Tongue (tissue), 2 donors: ENCODE data around the gene SPATA6. TPM values are rescaled to one million over a fixed set of nuclear protein-coding genes. Genes with fewer than 3 reads are reported as not detected.
"Not testable (repeated sequence)": the region's sequence is repeated elsewhere in the genome, so short reads cannot be mapped to it uniquely, and the experiment has no call there.

Source experiments
- DNase-seq: peaks from one replicate; pipeline ENCODE4 v3.0.0-alpha.2; 2015
- total RNA-seq: library from RNA; depleted of rRNA; stranded (reverse); fragments of >200 nt; gene quantifications from one replicate; pipeline ENCODE4 v1.2.3, GENCODE V29; 2014

Gene SPATA6
- total RNA-seq, result 17.4 TPM

DNA sequence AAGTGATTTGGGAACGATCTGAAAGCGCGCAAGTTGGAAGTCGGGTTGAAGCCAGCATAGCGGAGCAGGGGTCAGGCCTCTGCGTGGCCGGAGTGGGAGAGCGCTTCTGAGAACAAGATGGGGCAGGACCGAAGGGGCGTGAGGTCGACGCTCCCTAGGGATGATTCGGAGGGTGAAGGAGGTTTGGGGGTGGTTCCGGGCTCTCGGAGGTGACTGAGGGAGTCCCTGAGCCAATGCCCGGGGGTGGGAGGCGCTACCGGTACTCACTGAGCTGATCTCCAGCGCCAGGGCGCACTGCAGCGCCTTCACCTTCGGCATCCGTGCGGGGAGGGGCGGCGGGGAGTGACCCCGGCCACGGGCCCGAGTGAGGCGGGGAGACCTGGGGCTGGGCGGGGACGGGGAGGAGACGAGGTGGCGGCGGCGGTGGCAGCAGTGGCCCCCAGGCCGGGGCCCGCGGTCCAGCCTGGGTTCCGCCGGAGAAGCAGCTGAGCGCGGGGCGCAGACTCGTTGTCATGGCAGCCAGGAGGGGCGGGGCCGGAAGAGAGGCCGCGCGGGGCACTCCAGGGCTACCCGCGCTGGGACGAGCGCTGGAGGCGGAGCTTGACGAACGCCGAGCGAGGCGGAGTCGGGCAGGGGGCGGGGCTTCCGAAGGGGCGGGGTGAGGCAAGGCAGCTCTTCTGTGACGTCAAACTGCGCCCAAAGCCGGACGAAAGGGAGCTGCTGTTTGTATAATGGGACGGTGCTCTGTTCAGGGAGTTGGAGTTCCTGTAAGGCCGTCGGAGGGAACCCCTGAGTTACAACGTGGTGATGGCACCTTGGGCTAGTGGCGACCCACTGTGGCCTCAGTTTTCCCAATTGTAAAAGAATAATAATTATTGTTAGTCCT, at the start of gene SPATA6:
Gene SPATA6 (minus strand): TSS at position 514 of the 886 bp plus-strand sequence. CDS start 196 bp downstream, at position 318.
- peak; percentile 98 for DNase-seq

DNA sequence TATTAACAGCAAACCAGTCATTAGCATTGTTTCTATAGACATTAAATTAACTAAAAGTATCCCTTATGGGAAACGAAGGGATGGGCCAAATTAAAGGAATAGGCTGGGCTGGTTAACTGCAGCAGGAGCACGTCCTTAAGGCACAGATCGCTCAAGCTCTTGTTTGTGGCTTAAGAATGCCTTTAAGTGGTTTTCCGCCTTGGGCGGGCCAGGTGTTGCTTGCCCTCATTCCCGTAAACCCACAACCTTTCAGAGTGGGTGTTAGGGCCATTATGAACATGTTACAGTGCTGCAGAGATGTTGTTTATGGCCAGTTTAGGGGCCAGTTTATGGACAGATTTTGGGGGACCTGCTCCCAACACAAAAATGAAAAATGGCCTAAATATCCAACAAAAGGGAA, 47.9 kb upstream of the SPATA6 start:
- DNase-seq, result not testable (repeated sequence)

DNA sequence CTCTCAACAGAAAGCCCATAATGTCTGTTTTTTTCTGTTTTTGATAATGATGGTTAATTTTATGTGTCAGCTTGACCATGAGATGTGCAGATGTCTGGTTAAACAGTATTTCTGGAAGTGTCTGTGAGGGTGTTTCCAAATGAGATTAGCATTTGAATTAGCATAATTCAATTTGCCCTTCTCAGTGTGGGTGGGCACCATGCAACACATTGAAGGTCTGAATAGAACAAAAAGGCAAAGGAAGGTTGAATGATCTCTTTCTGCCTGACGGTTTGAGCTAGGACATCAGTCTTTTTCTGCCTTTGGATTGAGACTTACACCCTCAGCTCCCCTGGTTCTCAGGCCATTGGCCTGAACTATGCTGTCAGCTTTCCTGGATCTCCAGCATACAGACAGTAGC, 34.9 kb upstream of the SPATA6 start:
- no peak for DNase-seq

DNA sequence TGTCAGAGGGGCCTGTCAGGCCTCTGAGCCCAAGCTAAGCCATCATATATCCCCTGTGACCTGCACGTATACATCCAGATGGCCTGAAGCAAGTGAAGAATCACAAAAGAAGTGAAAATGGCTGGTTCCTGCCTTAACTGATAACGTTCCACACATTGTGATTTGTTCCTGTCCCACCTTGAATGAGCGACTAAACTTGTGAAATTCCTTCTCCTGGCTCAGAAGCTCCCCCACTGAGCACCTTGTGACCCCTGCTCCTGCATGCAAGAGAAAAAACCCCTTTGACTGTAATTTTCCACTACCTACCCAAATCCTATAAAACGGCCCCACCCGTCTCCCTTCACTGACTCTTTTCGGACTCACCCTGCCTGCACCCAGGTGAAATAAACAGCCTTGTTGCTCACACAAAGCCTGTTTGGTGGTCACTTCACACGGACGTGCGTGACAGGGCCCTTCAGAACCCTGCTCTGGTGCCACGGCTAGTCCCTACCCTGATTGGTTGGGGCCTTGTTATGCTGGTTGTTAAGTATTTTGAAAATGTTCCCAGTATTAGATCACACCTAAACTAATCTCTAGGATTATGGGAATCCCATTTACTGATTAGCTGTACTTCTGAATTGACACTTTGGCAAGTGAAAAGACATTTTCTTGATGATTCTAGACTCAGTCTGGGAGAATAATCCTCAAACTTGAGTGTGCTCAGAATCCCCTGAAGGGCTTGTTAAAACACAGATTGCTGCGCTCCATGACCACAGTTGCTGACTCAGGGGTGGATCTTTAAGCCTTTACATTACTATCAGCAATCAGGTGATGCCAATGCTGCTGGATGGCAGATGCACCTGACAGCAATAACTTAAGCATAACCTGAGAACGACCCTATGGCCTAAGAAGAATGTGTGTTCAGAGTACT, 28.8 kb upstream of the SPATA6 start:
- DNase-seq, result peak; percentile 16

DNA sequence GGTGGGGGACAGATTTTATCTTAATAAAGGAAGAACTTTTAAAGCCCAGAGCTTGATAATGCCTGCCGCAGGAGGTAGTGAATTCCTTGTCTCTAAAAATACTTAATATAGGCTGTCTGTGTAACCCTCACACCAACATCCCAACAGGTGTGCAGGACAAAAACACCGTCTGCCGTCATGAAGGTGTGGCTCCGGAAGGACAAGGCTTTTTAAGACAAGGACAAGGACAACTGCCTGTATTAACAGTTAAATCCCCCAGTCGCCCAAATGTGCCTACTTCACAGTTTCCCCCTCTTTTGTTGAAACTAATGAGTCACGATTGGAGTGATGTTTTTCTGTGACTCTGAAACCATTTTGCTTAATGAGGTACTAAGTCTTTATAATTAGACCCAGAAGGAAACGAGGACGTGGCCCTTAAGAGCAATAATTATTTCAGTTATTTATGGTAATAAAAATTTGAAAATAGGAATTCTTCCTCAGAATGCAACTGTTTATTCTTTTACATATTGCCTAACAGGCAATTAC, 27.3 kb upstream of the SPATA6 start:
- DNase-seq, result no peak

DNA sequence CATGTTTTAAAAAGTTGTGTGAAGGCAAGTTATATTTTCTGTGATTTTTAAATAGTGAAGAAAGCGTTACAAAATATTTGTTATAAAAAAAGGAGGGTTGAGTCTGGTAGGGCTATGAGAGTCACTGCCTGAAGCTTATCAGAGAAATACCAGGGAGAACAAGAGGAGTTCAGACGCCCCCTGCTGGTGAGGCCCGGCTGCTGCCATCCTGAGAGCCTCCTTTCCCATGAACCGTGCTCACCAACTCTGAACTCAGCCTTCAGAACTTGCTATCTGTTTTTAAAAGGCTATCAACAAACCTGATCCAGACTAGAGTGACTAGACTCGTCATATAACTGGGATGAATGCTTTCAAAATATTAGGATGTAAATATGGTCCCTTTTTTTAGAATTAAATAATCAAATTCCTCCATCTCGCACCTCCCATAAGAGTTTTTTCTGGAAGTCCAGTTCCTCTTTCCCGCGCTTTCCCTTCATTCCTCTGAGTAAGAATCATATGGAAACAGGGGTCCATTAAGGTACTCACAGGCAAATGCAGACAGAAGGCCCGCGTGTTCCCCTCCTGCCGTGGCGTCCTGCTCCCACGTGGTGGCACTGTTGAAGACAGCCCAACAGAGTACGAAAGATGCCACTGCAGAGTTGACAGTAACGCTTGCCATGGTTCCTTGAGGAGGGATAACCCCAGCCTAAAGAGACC, 26.2 kb upstream of the SPATA6 start:
- DNase-seq, result peak; percentile 91

DNA sequence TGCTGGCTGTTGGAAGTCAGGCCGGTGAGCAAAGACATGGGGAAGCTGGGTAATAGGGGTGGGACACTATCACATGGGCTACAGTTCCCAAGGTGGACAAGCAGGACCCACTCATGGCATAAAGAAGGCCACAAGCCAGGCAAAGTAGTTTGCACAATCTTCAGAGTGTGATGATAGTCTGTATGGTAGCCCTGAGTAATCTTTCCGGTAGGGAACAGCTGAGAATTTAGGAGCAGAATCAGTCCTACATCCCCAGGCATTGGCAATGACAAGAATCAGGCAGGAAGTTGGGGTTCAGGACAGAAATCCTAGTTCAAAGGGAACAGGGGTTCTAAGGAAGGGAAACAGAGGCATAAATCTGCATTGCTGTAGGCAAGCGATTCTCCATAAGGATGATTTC, 23.9 kb upstream of the SPATA6 start:
- no peak for DNase-seq

DNA sequence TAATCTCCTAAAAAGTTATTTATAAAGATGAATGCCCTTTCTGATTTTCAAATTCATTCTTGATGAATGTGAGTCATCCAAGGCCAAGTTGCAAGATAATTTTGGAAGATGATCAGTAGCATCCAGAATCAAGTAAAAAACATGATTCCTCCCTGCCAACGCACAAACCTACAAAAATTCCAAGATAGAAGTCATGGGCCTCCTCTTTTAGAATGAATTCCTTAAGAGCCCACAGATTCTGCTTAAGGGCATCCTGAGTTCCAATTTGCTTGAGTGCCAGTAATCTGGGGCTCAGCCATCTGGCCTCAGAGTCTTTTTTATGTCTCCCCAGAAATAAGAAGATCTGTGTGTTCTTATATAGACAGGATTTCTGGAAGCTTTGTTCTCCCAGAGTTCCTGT, 23.2 kb upstream of the SPATA6 start:
- no peak for DNase-seq

DNA sequence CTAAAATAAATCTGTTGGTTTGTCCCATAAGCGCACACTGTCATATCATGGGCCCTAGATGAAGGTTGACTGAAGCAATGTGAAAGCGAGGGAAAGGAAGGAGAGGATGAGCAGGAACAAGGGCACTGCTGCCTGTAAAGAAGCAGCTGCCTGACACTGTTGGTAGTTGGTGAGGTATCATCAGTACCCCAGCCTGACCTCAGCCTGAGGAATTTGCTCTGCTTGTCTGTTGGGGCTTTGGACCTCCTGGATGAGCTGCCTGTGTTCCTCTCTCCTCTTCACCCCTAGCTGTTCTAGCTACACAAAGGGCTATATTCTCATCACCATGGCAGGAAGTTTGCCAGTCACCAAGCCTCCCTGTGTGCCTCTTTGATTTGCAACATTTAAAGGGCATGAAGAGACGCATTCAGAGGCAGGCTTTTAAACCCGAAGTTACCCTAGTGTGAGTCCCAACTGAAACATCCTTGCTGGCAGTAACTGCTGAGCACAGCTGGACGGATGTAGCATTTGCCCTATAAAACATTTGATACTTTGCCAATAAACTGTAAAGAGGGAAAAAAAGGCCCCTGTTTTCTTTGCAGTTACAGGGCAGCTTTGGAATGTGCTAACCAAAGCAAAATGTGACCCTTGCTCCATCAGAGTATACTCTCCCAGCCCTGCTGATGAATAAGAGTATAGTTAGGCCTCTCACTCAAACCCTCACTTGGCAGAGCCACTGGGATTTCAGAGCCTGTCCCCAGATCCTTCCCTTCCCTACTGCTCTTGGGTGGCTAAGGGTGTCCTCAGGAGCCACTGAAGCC, 22.2 kb upstream of the SPATA6 start:
- DNase-seq, result peak; percentile 95

DNA sequence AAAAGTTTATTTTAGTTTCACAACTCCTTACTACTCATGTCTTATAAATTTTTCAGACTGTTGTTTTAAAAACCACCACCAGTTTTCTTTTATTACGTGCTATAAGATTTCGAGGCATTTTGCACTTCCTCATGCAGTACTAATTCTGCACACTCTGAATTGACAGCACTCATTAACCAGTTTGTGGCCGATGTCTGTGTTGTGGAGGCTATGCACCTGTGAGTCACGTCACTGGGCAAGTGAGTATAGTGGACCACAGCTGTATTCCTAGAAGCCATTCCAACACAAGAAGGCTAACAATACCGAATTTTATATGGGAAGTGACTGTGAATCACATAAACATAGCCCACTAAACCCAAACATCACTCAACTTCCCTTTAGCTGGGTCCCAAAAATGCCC, 21.0 kb upstream of the SPATA6 start:
- no peak for DNase-seq

DNA sequence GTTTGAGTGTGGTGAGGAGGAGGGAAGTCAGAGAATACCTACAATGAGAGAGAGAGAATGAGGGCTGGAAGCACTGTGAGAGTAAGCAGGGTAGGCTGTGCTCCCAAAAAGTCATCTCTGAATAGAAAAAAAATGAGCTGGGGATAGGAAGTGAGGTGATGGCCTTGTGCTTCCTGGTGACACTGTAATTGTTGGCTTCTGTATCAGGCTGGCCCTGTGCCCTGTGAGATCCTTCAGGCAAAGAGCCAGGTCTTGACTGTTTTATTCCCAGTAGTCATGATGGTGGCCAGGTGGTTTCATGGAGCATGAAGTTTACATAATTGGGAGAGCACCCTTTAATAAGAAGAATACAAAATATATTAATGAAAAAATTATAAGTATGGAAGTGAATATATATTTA, 20.4 kb upstream of the SPATA6 start:
- peak; percentile 48 for DNase-seq

DNA sequence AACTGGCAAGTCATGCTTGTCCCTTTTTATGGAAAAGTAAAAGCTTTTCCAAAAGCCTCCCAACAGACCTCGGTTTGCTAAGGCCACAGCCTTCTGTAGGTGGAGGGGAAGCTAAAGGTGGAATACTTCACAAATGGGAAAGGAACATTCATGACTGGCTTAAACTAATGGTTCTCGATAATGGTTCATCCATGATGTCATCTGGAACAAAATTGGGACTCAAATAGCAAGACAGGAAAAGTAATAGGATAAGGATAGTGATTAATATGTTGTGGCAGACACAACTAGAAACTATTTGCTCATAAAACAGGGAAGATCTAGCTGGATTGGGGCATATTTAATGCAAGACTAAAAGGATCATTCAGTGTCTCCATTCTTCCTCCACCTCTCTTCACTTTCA, 16.7 kb upstream of the SPATA6 start:
- DNase-seq, result no peak

DNA sequence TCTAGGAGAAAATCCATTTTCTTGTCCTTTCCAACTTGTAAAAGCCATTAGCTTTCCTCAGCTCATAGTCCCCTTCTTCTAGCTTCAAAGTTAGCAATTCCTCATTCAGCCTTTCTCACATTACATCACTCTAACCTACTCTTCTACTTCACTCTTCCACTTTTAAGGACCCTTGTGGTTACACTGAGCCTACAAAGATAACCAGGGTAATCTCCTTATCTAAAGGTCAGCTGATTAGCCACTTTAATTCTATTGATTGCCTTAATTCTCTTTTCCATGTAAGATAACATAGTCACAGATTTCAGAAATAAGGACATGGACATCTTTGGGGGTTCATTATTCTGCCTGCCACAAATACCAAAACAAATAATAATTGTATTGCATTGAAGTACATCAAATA, 8.5 kb upstream of the SPATA6 start:
- DNase-seq, result no peak

DNA sequence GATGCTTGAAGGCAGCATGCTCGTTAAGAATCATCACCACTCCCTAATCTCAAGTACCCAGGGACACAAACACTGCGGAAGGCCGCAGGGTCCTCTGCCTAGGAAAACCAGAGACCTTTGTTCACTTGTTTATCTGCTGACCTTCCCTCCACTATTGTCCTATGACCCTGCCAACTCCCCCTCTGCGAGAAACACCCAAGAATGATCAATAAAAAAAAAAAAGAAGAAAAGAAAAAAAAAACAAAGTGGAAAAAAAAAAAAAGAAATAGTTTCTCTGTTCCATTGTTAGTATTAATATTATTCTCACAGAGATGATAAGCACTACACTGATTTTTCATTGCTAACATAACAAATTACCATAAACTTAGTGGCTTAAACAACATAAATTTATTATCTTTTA, 8.0 kb upstream of the SPATA6 start:
- not testable (repeated sequence) for DNase-seq

DNA sequence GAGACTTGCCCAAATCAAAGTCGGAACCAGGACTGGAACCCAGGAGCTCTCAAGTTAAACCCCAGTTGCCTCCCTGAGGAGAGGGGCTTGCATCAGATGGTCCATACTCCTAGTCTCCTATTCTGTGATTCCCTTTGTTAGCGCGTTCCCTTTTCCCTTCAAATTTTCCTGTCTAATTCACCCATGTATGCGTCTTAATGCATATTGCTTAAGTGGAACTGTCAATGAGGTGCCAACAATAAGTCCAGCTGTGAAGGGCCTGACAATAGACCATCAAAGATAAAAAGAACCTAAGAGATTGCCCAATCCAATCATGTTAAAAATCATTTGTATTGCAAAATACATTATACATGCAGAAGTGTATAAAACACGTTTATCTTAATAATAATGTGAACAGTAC, 634 bp upstream of the SPATA6 start:
- DNase-seq, result no peak

DNA sequence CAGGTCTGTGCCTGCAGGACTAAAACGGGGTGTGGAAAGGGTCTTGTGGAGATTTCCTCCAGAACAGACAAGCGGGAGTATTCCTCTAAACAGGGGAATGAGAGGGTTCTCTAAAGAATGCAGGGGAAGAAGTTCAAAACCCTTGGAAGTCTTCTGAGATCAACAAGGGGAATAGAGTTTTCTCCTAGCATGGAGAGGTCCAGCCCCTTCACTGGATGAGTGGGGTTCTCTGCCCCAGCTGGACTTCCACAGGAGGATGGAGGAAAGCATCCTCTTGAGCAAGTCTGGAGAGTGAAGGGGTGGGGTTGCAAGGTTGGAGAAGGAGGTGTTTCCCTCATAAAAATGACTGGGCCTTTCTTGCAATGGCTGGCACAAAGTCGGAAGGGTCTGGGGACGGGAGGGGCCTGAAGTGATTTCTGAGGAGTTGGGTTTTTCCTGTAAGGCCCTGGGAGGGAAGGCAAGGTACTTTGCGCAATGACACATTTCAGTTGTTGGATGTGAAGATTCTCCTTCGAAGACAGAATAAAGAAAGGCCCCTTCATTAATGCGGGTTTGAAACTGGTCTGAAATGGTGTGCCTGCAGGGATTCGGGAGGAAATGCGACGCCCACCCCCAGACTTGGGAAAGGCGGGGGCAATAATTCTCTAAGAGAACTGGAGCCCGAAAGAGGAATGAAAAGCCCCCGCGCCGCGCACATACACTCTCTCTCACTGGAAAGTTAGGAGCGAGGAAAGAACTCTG, 884 bp downstream of the SPATA6 start:
- DNase-seq, result no peak

DNA sequence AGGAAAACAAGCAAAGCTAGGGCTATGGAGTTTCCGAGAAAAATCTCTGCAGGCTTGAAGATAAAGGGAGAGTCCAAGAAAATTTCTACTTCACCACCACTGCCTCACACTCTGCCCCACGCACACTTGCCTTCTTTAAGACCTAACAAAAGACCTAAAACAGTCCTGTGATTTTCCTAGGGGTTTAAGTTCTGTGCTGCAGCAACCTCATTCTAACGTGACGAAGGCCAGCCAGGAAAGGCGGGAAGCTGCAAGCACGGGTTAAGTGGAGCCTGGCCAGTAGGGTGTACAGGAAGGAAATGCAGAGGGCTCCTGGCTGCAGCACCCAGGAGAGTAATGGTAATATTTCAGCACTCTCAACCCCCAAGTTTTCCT, 1.5 kb downstream of the SPATA6 start:
- peak; percentile 68 for DNase-seq

DNA sequence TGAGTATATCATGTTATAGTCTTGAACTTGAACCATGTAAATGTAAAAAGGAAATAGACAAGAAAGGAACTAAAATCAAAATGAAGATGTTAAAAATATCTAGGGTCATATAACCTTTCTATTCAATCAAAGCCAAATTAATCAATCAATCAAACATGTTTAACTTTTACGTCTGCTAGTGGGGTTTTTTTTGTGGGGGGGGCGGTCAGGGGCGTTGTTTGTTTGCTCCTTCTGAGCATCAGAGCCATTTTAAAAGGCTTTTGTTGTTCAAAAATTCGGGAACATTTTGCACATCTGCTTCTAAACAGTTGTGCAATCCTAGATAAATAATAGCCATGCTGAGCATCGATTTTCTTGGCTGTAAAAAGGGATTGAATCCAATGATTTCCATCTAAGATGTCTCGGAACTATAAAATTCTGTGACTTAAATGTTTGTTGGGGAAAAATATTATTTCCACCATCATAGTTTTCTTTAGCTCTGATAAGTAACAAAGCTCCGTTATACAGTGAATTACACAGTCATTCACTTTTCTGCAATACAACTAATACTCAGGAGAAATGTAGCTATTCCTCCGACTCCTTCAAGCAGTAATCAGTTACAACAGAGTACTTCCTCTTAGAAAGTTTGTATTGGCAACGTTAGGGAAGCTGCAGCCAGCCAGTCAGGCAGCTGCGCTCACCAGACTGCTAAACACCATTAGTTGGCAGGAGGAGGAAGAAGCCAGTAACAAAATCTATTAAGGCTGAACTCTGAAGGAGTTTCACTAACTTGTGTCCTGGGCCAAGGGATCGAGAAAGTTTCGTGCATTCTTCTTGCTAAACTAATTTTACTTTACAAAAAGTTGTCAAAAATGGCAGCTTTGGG, 2.2 kb downstream of the SPATA6 start:
- DNase-seq, result peak; percentile 84

DNA sequence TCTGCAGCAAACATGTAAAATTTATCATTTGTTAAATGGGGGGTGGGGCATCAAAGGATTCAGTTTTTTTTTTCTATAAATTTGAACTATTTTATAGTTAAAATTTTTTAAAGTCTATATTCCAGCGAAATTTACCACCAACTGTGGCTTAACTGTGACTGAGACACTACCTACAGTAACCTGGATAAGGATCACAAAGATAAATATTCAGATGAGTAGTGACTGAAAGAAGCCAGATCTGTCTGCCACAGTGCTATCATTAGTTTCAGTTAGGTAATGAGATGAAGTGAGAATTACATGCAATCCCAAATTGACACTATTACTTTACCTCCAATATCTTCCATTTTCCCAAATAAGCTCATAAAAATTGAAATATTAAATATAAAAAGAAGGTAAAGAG, 5.4 kb downstream of the SPATA6 start:
- no peak for DNase-seq
